HG02870 (cell line): ENCODE results near the gene ARHGEF10L.

Experiments used
- ATAC-seq: cut with Tn5 transposase; IDR thresholded peaks from one replicate; pipeline ENCODE4 v1.9.1; 2021; ENCODE audit warnings: mild to moderate bottlenecking, moderate library complexity; ENCODE audit not compliant: unreplicated experiment

Gene ARHGEF10L

DNA sequence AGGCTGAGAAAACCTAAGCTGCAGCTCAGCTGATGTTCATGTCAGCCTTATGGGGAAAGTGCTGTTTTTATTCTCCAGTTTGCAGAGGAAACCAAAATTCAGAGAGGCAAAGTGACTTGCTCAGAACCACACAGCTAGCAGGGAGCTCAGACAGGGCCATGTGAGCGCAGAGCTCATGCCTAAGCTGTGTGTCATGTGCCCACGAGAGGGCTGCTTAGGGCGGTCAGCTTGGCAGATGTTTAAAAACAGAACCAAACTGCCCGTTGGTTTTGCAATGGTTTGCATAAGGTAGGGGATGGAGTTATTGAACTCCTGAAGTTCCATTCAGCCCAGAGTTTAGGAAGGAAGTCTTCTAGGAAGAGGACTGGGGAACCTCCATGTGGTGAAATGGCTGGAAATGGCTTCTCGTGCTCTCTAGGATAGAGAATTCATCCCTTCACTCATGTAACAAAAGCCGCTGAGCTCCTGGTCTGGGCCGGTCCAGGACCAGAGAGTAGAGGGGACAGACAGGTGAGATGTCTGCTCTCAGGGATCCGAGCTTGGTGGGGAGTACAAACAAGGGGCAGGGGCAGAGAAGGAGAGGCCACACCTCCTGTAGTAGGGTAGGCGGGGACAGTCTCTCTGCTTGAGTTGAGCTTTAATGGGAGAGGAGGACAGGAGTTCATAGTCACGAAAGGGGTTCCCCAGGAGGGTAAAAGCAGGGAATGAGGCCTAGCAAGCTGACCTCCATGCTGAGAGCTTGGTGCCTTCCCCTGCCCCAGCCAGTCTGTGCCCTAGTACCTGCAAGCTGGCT, 46.9 kb downstream of the ARHGEF10L start:
- ATAC-seq: no peak

DNA sequence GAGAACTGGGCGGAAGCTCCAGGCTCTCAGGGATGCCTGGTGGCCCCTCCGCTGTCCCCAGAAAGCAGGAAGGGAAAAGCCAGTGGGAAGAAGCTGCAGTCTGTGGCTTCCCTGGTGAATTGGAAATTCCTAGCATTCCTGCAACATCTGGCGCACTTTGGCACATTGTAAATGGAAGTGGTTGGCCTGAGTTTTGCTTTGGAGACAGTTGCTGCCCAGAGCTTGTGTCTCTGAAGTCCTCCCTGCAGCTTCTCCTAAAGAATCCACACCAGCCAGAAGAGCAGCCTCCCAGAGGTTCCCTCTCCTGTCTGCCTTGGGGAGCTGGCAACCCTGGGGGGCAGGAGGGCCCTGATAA, 48.2 kb downstream of the ARHGEF10L start:
- ATAC-seq: no peak

DNA sequence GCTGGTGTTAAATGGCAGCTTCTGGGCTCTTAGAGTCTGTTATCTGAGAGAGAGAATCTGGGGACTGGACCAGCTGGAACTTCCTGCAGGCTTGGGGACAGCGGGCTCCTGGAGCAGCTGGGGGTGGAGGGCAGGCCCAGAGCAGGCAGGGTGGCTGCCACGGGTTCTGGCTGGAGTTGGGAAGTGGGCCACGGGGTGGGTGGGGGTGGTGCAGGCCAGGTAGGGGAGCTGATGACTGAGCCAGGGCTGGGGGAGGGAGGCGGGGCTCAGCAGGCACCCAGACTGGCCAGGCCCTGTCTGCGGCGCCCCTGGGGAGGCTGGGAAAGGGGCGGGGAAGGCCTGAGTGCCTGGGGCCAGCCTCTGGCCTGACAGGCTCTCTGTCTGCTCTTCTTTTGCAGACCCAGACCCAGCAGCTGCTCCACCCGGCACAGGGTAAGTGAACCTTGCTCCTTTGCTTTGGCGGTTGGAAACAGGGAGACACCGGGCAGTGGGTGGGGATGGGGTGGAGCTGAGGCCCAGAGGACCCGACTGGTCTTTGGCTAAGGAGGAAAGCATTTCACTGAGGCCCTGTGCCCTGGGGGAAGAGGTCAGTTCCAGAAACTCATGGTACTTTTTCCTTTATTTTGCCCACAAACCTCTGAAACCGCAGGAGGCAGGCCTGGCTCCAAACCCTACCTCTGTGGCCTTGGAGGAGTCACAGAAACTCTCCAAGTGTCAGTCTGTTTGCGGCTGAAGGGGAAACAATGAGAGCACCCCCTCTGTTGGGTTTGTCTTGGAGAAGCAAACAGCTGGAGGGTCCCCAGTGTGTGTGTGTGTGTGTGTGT, 48.8 kb downstream of the ARHGEF10L start:
- ATAC-seq: no peak

DNA sequence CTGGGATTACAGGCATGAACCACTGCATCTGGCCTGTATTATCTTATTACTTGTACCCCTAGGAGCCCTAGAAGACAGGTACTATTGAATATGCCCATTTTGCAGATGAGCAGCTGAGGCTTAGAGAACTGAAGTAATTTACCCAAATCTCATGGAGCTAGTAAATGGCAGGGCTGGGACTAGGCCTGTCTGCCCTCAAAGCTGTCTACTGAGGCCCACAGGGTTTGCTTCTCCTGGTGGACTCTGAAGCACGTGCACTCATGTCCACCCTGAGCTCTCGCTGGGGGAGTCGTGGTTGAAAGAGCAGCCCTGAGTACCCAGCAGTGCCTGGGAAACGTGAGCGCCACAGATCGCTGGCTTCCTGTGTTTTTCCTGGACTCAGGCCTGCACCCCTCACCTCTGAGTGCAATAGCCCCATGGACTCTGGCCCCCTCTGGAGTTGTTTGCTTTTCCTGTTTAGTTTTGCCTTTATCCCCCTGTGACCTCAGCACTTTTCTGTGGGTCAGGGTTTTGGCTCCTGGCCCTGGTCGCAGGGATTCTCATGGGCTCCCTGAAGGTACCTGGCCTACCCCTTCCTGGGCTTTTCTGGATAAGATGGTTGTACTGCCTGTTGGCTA, 52.4 kb downstream of the ARHGEF10L start:
- ATAC-seq: no peak

DNA sequence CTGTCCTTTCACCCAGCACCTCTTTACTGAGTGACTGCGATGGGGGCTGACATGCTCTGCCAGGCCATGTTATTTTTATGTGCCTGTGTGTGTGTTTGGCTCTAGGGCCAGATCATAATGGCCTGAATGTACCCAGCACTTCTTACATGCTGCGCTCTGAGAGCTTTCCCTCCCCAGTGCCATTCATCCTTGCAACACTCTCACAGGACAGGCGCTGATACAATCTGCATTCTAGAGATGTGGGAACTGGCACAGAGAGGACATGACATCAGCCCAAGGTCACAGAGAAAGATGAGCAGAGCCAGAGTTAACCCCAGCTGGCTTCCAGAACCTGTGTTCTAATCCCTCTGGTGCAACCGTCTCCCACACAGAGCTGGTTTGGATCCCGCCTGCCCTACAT, 54.5 kb downstream of the ARHGEF10L start:
- ATAC-seq: no peak

DNA sequence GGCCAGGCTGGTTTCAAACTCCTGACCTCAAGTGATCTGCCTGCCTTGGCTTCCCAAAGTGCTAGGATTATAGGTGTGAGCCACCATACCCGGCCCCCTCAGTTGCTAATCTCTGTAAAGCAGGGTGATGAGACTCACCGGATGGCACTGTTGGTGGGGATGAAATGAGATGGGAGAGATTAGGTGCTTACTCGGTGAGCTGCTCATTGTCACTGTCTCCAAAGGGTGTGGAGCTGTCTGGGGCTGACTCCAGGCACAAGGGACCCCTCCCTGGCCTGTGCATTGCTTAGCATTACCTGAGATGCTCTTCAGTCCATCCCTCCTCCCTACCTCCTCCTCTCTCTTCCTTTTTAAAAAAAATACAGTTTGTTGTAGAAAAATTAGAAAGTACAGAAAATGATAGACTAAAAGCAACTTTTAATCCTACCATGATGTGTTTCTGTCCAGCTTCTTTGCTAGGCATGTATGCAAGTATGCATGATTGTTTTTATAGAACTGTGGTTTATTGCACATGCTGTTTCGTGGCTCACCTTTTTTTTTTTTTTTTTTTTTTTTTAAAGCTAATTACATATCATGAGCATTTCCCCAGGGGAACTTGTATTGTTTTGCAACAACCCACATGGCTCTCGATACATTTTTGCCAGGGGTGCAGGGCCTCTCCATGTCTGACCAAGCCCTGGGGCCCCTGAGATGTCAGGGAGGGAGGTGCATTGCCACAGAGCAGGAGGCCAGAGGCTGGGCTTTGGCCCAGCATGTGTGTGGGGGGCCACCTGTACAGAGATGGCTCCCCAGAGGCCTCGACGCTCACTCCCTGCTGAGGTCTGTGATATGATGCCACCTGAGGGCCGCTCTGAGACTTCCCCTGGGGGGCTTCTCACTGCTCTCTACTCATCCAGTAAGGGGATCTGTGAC, 55.4 kb downstream of the ARHGEF10L start:
- ATAC-seq: no peak

DNA sequence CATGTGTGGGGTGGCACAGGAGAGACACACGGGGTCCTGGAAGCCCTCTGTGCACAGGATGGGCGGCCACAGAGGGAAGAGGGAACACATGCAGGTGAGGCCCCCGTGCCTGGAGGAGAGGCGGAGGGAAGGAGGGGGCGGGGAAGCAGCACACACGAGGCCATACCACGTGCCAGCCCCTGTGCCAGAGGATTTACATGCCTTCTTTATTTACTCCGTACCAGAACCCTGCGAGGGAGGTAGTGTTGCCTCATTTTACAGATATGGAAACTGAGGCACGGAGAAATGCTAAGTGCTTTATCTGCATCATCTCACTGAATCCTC, 56.1 kb downstream of the ARHGEF10L start:
- no peak for ATAC-seq

DNA sequence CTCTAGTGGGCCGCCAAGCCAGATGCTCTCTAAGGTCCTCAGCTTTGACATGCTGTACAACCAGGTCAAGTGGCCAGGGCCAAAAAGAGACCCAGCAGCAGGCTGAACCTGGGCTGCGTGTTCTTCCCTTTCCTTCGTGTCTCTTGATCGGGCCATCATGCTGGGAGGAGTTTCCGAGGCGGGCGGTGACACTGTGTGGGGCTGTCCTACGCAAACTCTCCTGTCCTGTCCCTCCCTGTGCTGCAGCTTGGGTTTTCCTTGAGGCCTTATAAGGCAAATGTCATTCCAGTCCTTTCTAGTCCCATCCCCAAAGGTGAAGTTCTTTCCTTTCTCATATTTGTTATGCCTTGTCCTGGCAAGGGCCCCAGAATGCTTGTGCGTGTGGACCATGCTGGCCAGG, 56.7 kb downstream of the ARHGEF10L start:
- ATAC-seq: no peak

DNA sequence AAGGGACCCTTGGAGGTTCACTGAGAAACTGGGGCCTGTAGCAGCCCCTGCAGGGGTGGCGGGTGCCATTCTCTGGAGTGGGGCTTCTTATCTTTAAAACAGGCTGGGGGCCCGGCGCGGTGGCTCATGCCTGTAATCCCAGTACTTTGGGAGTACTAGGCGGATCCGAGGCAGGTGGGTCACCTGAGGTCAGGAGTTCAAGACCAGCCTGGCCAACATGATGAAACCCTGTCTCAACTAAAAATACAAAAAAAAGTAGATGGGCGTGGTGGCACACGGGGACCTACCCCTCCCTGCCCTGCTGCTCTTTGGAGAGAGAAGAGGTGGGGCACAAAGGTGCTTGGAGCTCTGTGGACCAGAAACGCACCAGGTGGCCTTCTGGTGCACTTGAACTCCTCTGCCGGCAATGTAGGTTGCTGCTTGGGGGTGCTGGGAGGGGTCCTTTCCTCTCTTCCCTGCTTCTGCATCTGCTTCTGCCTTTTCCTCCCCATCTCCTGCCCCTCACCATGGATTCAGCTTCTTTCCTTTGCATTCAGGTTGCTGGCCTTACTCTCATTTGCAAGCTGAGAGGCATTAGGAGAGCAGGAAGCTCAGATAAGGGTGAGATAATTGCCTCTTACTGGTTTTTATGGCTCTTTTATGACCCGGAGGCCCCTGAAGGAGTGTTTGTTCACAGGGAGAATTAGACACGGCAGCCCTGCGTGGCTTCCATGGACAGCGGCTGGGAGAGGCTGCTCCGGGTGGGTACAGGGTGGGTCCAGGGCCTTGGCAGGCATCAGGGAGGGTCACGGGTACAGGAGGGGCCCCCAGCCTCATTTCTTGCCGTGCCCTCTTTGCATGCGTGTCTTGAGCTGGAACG, 57.4 kb downstream of the ARHGEF10L start:
- ATAC-seq: no peak

DNA sequence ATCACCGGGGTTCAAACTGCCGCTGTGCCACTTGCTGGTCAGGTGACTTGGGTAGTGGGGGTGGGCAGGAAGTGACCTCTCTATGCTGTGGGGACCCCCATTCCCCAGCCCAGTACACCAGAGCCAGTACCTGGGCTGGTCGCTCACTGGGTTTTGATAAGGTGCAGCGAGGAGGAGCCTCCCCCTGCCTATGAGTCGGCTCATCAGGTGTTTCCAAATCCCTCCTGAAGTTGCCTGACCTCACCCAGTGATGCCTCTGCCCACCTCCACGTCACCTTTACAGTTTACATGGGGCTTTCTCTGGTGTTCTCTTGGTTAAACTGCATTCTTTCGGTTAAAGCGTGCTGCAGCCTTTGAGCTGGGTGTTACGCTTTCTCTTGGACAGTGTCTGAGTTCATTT, 58.2 kb downstream of the ARHGEF10L start:
- ATAC-seq: no peak

DNA sequence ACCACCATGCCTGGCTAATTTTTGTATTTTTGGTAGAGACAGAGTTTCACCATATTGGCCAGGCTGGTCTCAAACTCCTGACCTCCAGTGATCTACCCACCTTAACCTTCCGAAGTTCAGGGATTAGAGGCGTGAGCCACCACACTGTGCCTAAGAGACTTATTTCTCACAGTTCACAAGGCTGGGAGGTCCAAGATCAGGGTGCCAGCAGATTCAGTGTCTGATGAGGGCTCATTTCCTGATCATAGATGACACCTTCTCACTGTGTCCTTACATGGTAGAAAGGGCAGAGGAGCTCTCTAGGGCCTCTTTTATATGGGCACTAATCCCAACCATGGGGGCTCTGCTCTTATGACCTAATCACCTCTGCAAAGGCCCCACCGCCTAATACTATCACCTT, 58.8 kb downstream of the ARHGEF10L start:
- ATAC-seq: no peak

DNA sequence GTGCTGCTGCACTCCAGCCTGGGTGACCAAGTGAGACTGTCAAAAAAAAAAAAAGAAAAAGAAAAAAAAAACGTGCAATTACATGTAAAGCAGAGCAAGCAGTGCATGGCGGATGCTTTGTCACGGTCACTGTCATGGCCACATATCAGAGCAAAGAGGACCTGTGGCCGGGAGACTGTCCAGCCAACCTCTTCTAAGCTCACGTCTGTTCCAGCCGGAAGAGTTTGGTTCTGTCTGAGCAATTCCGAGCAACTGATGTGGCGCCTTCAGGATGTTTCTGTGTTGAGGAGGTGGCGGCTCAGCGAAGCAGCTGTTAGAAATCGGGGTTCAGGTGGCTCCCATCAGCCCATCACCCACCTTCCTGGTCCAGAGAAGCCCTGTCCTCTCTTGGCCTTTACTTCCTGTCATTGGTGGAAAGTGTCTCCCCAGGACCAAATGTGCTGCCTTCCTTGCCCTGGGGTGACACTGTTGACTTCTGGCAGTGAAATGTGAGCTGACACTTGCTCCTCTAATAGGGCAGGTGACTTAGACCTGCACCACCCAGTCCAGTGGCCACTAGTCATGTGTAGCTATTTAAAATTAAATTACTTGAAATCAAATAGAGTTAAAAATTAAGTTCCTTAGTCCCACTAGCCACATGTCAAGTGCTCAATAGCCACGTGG, 59.9 kb downstream of the ARHGEF10L start:
- ATAC-seq: no peak

DNA sequence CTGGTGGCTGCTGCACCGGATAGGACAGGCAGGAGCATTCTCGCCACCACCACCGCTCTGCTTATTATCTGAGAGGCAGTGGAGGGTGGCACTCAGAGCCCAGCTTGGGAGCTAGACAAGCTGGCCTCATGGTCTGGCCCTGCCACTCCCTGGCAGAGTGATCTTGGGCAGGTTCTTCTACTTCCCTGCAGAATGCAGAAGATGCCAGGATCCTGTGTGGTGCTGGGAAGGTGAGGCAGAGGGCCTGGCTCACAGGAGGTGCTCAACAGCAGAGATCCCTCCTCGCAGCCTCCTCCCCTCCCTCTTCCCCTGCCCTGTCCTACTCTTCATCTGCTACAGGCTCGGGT, 60.4 kb downstream of the ARHGEF10L start:
- no peak for ATAC-seq

DNA sequence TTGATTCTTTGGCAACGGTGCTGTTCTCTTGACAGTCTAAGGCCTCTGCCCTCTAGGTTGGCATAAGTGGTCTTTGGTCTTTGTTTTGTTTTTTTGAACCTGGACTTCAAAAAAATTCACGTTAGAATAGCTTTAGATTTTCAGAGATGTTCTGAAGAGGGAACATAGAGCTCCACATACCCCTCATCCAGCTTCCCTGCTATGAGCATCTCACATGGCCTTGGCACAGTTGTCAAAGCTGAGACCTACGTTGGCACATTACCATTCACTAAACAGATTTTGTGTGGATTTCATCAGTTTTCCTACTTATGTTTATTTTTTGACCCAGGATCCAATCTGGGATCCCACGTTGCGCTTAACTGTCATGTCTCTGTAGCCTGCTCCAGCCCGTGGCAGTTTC, 60.8 kb downstream of the ARHGEF10L start:
- ATAC-seq: no peak

DNA sequence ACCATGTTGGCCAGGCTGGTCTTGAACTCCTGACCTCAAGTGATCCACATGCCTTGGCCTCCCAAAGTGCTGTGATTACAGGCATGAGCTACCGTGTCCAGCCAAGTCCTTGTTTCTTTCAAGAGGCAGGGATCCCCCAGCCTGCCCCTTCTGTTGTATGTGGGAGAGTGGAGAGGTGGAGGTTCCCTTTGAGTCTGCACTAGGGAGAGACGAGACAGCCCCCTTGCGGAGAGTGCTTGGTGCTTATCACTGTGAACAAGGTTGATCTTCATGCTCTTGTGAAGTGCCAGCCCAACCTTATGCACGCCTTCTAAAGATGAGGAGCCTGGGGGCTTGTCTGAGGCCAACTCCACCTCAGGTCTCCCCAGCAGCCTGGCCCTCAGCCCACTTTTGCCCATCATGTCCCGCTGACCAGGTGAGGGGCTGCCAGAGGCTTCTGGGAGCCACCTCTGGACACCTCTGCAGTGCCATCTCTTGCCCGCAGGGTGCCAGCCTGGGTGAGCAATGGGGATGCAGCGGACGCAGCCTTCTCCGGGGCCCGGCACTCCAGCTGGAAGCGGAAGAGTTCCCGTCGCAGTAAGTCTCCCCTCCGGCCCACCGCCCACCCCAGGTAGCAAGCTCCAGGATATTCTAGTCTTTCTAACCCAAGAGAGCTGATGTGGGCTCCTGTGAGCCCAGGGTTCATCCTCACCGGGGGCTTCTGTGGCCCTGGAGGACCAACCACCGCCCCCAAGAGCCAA, 62.3 kb downstream of the ARHGEF10L start:
- no peak for ATAC-seq

DNA sequence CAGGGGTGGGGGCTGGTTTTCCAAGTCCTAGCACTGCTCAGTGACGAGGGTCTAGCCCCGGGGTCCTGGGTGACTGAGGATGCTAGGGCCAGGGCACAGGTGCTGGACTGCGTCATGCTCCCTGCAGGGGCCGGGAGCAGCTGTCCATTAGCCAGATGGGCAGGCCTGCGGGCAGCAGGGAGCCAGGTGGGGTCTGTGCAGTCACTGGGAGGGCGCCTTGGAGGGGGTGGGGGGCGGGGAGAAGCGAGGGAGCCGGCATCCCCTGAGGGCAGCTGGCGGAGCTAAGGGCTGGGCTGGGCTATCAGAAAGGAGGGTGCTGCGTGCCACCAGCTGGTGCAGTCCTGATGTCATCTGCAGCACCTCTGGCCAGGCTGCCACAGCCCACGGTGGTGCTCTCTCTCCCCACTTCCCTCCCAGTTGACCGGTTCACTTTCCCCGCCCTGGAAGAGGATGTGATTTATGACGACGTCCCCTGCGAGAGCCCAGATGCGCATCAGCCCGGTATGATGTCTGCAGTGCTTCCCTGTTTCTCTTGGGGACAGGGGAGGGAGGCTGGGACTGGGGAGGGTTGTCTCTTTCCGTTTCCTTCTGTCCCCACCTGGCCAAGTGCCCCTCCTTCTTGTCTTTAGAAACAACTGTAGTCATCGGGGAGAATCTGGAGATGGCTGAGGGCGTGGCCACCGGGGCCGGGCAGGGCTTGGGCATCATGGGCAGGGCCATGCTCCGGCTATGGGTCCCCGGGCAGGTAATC, 63.8 kb downstream of the ARHGEF10L start:
- ATAC-seq: no peak

DNA sequence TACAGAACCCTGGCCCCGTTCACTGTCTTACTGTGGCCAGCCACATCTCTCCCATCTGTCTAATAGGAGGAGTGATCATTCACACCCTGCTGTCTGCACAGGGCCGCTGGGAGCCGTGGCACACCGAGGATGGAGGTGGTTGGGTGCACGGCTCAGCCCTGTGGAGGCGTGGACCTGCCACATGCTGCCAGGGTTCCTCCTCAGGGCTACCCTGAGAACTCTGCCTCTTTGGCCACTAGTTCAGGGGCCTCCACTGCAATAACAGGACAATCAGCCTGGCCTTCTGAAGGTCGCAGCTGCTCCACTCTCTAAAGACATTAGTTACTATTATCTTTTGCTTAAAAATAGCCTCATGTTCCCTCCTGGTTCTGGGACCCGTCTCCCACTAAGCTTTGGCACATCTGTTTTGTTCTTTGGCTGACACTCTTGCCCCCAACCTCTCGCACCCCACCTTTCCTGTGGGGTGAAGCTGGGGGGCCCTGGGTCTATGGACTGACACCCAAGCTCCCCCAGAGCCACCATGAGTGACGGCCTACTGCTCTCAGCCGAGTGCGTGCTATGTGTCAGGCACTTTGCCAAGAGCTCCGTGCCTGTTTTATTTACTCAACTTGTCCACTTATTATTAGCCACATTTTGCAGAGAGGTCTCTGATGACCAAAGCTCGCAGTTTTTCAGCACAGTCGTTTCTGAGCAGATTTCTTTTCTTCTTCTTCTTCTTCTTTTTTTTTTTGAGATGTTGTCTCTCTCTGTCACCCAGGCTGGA, 66.3 kb downstream of the ARHGEF10L start:
- no peak for ATAC-seq
